ENCODE results near the gene BUD31. TPM values are rescaled to one million over a fixed set of nuclear protein-coding genes. Genes with fewer than 3 reads are reported as not detected.
"Not testable (repeated sequence)": the region's sequence is repeated elsewhere in the genome, so short reads cannot be mapped to it uniquely, and the experiment has no call there.

The BUD31 gene
- total RNA-seq, 4 donors from 2014 or later, result 61.8 to 82.0 (median 66.2) TPM

DNA sequence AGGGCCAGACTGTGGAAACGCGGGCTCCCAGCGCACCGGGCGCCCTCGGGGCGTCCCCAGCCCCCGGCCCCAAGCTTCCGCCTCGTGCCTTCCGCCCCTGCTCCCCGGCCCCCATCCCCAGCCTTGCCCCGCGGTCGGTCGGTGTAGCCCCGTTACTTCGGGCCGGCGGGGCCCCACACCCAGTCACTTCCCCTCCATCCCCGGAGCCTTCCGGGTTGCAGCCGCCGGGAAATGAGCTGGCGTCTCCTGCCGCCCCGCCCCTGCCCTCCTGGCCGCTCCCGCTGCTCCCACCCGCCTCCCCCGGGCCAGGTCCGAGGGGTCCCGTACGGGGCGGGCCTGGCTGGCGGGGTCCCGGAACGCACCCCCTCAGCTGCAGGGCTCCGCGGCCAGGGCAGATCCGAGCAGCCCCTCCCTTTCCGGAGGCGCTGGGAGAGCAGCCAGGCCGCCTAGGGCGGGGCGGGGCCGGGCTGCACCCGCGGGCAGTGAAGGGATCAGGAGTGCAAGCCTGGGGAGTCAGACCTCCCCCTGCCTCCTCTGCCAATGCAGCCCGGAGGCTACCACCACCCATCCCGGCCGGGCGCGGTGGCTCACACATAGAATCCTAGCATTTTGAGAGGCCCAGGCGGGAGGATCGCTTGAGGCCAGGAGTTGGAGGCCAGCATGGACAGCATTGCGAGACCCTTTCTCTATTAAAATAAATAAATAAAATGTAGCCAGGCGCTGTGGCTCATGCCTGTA is 33.5 kb upstream of the BUD31 start:
- intact Hi-C loops (cut with DNase I), result no loop called here
- peak overlapping the region; percentile 80 to 93 (median 90) for H3K27ac ChIP-seq (replicated peaks in 1 of 4)
- H3K9me3 ChIP-seq, result no peaks in the 10 kb centered on the region
- H3K36me3 ChIP-seq, result peaks cover 3 to 24% (median 14%) of the 10 kb centered on the region in 4 donors
- peak overlapping the region; percentile 86 to 99 (median 92) for H3K4me3 ChIP-seq
- no peak for TF ChIP-seq POLR2A (IDR thresholded peaks at IDR 0.05; ENCODE audit: low read depth)
- TF ChIP-seq, protein P1, sequence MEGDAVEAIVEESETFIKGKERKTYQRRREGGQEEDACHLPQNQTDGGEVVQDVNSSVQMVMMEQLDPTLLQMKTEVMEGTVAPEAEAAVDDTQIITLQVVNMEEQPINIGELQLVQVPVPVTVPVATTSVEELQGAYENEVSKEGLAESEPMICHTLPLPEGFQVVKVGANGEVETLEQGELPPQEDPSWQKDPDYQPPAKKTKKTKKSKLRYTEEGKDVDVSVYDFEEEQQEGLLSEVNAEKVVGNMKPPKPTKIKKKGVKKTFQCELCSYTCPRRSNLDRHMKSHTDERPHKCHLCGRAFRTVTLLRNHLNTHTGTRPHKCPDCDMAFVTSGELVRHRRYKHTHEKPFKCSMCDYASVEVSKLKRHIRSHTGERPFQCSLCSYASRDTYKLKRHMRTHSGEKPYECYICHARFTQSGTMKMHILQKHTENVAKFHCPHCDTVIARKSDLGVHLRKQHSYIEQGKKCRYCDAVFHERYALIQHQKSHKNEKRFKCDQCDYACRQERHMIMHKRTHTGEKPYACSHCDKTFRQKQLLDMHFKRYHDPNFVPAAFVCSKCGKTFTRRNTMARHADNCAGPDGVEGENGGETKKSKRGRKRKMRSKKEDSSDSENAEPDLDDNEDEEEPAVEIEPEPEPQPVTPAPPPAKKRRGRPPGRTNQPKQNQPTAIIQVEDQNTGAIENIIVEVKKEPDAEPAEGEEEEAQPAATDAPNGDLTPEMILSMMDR (IDR thresholded peaks at IDR 0.05), result no peak
- peak; percentile 66 to 76 for TF ChIP-seq POLR2AphosphoS5 (IDR thresholded peaks at IDR 0.05)
- TF ChIP-seq EP300 (IDR thresholded peaks at IDR 0.05), result no peak
- WGBS, result 23% methylated on average over 9 of the region's 58 CpGs
- H3K4me1 ChIP-seq, result peaks cover 40 to 60% (median 54%) of the 10 kb centered on the region in 4 donors
- DNase-seq (ENCODE audit: extremely low spot score), result peak; percentile 93
- no peaks in the 10 kb centered on the region for H3K27me3 ChIP-seq

DNA sequence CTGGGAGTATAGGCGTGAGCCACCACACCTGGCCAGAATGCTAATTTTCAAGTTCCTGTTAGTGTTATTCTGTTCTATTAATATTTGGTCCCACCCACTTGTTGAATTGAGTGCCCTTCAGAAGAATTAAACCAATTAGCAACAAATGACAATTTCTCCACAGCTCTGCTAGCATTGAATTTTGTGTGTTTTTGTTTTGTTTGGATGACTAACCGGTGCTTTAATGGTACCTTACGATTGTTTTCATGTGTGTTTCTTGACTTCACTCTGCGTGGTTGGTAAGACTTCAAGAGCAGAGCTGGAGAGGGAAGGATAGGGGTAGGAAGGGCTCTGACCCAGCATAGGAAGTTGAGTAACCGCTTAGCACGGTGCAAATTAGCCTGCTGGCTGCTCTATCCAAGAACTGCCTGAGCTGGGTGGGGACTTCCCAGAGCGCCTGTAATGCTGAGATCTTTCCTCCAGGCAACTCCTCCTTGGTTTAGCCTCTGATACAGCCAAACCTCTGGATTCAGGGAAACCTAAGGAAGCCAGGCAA is 29.7 kb upstream of the BUD31 start:
- 25% methylated on average over 6 of the region's 7 CpGs for WGBS
- no peaks in the 10 kb centered on the region for H3K27me3 ChIP-seq
- intact Hi-C loops (cut with DNase I), result no loop called here
- no peaks in the 10 kb centered on the region for H3K9me3 ChIP-seq
- peak overlapping the region; percentile 27 to 44 (median 29) for H3K4me3 ChIP-seq
- peaks cover 3 to 24% (median 23%) of the 10 kb centered on the region in 4 donors for H3K36me3 ChIP-seq
- peaks cover 54 to 58% (median 57%) of the 10 kb centered on the region in 4 donors for H3K4me1 ChIP-seq
- DNase-seq (ENCODE audit: extremely low spot score), result peak; percentile 93
- TF ChIP-seq EP300 (IDR thresholded peaks at IDR 0.05), result no peak
- peak; percentile 58 to 72 for TF ChIP-seq POLR2AphosphoS5 (IDR thresholded peaks at IDR 0.05)
- no peak for TF ChIP-seq POLR2A (IDR thresholded peaks at IDR 0.05; ENCODE audit: low read depth)
- TF ChIP-seq, protein P1 (IDR thresholded peaks at IDR 0.05), result peak in 1 of 3 experiments; percentile 23
- peak overlapping the region; percentile 77 to 90 (median 86) for H3K27ac ChIP-seq (replicated peaks in 1 of 4)

GRCh38 chr7:99379693-99380031 is 29.1 kb upstream of the BUD31 start:
- intact Hi-C loops (cut with DNase I); H3K9me3 ChIP-seq; DNase-seq (ENCODE audit: extremely low spot score); H3K27me3 ChIP-seq: not testable (repeated sequence)
- H3K36me3 ChIP-seq, result peaks cover 3 to 24% (median 23%) of the 10 kb centered on the region in 4 donors
- peaks cover 51 to 54% (median 53%) of the 10 kb centered on the region in 4 donors for H3K4me1 ChIP-seq
- peak overlapping the region; percentile 77 to 90 (median 86) for H3K27ac ChIP-seq (replicated peaks in 1 of 4)
- 54% methylated on average over 7 of the region's 7 CpGs for WGBS
- H3K4me3 ChIP-seq, result peak overlapping the region; percentile 27 to 44 (median 29)

DNA sequence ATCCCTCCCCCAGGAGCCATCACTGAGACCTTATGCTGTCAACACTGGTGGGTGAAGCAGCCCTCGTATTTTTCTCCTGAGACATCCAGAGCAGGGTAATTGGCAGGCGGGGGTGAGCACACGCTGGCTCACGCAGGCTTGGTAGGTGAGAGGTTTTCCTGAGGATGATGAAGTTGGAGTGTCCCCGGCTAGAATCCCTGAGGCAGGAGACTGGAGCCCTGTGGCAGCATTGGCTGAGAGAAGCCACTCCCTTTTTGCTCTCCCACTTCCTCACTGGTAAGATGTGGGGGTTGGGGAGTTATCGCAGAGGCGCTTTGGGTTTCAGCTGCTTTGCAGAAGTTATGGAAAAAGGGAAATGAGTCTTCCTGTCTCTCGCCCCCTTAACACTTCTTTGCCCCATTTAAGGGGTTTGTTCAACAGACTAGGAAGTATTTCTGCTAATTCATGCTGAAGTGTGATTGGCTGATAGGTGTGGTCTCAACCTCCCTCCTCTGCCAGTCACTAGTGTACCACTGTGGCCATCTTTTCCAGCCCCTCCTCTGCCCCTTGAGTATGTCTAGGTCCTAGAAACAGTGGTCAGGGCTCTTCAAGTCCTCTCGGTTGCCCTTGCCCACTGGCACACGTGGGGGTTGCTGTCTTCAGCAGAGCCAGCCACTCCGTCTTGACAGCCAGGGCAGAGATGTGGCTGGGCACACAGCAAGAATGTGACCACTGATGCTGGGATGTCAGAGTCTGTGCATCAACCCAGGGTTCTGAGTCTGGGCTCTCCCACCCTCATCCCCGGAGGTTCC is 28.5 kb upstream of the BUD31 start:
- WGBS, result 38% methylated on average over 12 of the region's 12 CpGs
- Histone ChIP-seq H3K4me3 (peak overlapping the region; percentile 27 to 44 (median 29)), H3K4me1 (peaks cover 50 to 55% (median 53%) of the 10 kb centered on the region in 4 donors), H3K36me3 (peaks cover 3 to 25% (median 23%) of the 10 kb centered on the region in 4 donors), H3K27ac (replicated peaks in 1 of 4) (peak overlapping the region; percentile 77 to 90 (median 86)), H3K9me3 (no peaks in the 10 kb centered on the region), H3K27me3 (no peaks in the 10 kb centered on the region)
- no peak for DNase-seq (ENCODE audit: extremely low spot score)
- intact Hi-C loops (cut with DNase I), result no loop called here
- TF ChIP-seq EP300 (IDR thresholded peaks at IDR 0.05), result no peak
- TF ChIP-seq POLR2AphosphoS5 (IDR thresholded peaks at IDR 0.05), result peak in 1 of 2 donors; percentile 31

DNA sequence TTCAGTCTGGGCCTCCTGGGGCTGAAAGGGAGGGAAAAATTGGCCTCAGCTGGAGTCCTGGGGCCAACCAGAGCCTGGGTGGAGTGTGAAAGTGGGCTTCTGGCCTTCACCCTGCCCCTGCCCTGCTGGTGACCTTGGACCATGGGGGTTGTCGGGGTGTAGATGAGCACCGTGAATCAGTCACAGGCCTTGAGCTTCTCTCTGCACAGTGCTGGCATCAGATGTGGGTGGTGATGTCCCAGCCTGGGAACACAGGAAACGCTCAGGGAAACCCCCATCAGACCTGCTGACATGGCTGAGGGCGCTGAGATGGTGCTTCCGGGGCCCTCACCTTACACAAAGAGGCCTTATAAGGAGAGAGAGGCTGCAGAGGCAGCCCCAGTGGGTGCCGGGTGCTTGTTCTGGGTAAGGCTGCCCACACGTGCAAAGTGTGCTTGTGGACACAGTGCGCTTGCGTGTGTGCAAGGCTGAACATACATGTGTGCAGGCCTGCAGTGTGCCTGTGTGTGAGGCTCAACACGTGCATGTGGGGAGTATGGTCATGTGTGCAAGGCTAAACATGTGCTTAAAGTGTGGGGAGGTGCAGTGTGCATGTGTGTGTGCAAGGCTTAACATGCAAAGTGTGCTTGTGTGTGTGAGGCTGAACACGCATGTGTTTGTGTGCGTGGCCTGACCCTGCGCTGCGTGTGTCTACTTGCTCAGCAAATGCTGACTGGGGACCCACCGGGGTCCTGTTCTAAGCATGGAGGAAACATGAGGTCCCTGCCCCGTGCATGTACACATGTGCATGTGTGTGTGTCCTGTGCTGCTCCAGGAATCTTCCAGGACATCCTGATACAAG is 27.7 kb upstream of the BUD31 start:
- Histone ChIP-seq H3K36me3 (peaks cover 3 to 33% (median 31%) of the 10 kb centered on the region in 4 donors), H3K27ac (replicated peaks in 1 of 4) (peak overlapping the region; percentile 77 to 90 (median 86)), H3K9me3 (no peaks in the 10 kb centered on the region), H3K27me3 (no peaks in the 10 kb centered on the region), H3K4me1 (peaks cover 42 to 52% (median 46%) of the 10 kb centered on the region in 4 donors), H3K4me3 (peak overlapping the region; percentile 7 to 44 (median 19))
- WGBS, result 68% methylated on average over 10 of the region's 16 CpGs
- intact Hi-C loops (cut with DNase I), result no loop called here
- no peak for DNase-seq (ENCODE audit: extremely low spot score)
- TF ChIP-seq POLR2A (IDR thresholded peaks at IDR 0.05; ENCODE audit: low read depth), result no peak
- TF ChIP-seq, protein P1 (IDR thresholded peaks at IDR 0.05), result no peak
- no peak for TF ChIP-seq POLR2AphosphoS5 (IDR thresholded peaks at IDR 0.05)
- no peak for TF ChIP-seq EP300 (IDR thresholded peaks at IDR 0.05)
